ENCODE results near the gene LRP2. TPM values are rescaled to one million over a fixed set of nuclear protein-coding genes. Genes with fewer than 3 reads are reported as not detected.
A peak's percentile ranks its signal among the peaks of the same experiment; 100 is the strongest.

LRP2 gene
- total RNA-seq, 2 donors from 2014 or later, result 0.05 TPM; not detected in 1

GRCh38 chr2:169095621-169096105 lies 266.7 kb downstream of the LRP2 start:
- Mint-ChIP-seq H3K9me3 (no peaks in the 10 kb centered on the region), H3K36me3 (no peaks in the 10 kb centered on the region), H3K27ac (peak overlapping the region in 1 of 2 donors; percentile 53), H3K4me1 (ENCODE audit: low read depth in 2 of 2) (peaks cover 9 to 16% of the 10 kb centered on the region in 2 donors), H3K4me3 (peak overlapping the region; percentile 43), H3K27me3 (no peaks in the 10 kb centered on the region)
- ATAC-seq, result peak; percentile 72 to 80
- no peak for DNase-seq (ENCODE audit: low spot score)

DNA sequence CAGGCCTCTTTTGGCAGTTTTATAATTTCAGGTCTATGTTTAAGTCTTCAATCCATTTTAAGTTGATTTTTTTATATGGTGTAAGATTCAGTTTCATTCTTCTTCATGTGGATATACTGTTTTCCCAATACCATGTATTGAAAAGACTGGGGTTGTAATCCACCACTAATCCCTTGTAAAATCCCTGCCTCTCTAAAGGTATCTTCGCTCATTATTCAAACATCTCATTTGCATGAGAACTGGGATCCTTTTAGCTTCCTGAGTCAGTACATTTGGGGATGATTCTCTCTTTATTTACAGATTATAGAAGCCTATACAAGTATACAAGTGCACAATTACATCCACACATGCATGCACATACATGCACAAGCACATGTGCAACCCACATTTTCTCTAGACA lies 267.7 kb downstream of the LRP2 start:
- Mint-ChIP-seq H3K27me3 (no peaks in the 10 kb centered on the region), H3K27ac (no peak overlapping the region)

DNA sequence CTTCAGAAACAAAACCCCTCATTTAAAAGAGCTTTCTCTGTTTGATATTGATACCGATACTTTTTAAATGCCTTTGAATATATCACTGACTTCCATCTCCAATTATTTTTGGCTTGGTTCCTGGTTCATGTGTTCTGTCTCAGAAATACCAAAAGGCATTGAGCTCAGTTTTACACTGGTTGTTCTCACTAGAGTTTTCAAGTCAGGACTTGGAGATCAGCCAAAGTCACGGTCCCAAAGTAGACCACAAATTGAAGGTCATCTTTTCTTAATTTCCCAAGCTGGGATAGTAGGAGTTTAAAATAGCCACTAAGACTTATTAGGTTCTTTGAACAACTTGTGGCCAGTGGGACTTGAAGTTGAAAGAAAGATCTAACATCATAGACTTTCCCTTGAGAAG lies 268.8 kb downstream of the LRP2 start:
- Mint-ChIP-seq H3K4me1 (ENCODE audit: low read depth in 2 of 2) (peaks cover 9 to 16% of the 10 kb centered on the region in 2 donors), H3K4me3 (no peak overlapping the region), H3K9me3 (no peaks in the 10 kb centered on the region), H3K27ac (no peak overlapping the region), H3K36me3 (no peaks in the 10 kb centered on the region), H3K27me3 (no peaks in the 10 kb centered on the region)
- ATAC-seq (no peak), DNase-seq (ENCODE audit: low spot score) (no peak)

More for the DNA sequence above, 267.7 kb downstream of the LRP2 start:
- H3K4me3 Mint-ChIP-seq, result no peak overlapping the region
- no peaks in the 10 kb centered on the region for H3K9me3 Mint-ChIP-seq
- ATAC-seq, result no peak
- no peaks in the 10 kb centered on the region for H3K36me3 Mint-ChIP-seq
- DNase-seq (ENCODE audit: low spot score), result no peak
- peaks cover 9 to 16% of the 10 kb centered on the region in 2 donors for H3K4me1 Mint-ChIP-seq (ENCODE audit: low read depth in 2 of 2)

DNA sequence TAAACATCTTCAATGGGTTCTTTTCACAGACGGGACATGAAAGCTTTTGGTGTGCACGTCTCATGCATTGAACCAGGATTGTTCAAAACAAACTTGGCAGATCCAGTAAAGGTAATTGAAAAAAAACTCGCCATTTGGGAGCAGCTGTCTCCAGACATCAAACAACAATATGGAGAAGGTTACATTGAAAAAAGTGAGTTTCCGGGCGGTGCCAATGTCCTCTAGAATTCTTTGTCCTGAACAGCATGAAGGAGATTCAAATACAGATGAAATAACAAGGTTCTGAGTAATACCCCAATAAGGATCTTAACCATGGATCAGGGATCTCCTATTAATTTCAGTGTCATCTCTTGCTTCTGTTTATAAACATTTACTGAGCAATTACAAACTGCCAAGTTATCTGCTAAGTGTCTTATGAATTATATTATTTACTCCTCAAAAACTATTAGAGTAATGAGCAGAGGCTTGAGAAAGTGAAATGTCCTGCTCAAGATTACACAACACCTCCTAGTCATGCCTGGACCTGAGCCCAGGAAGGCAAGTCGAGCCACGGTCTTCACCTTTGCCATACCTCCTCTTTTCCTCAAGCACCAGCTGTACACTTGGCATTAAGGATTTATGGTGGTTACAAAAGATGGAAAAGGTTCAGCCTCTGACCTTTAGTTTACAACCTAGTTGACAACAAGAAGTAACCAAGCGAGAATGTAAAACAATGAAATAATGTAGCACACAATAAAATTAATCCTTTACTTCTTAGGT lies 270.4 kb downstream of the LRP2 start:
- H3K27ac Mint-ChIP-seq, result no peak overlapping the region
- H3K27me3 Mint-ChIP-seq, result no peaks in the 10 kb centered on the region
- no peaks in the 10 kb centered on the region for H3K36me3 Mint-ChIP-seq
- DNase-seq (ENCODE audit: low spot score) (no peak), ATAC-seq (no peak)
- no peak overlapping the region for H3K4me3 Mint-ChIP-seq
- peaks cover 9 to 16% of the 10 kb centered on the region in 2 donors for H3K4me1 Mint-ChIP-seq (ENCODE audit: low read depth in 2 of 2)
- no peaks in the 10 kb centered on the region for H3K9me3 Mint-ChIP-seq

- no peak overlapping the region for H3K4me3 Mint-ChIP-seq
- peaks cover 9 to 12% of the 10 kb centered on the region in 2 donors for H3K4me1 Mint-ChIP-seq (ENCODE audit: low read depth in 2 of 2)
- H3K27ac Mint-ChIP-seq, result no peak overlapping the region
- no peaks in the 10 kb centered on the region for H3K9me3 Mint-ChIP-seq
- H3K36me3 Mint-ChIP-seq, result peaks cover 4% of the 10 kb centered on the region
- peaks cover 0 to 3% of the 10 kb centered on the region in 2 donors for H3K27me3 Mint-ChIP-seq
- DNase-seq (ENCODE audit: low spot score), result no peak
- ATAC-seq, result no peak
Observed at GRCh38 chr2:169091256-169091655, 271.1 kb downstream of the LRP2 start.

DNA sequence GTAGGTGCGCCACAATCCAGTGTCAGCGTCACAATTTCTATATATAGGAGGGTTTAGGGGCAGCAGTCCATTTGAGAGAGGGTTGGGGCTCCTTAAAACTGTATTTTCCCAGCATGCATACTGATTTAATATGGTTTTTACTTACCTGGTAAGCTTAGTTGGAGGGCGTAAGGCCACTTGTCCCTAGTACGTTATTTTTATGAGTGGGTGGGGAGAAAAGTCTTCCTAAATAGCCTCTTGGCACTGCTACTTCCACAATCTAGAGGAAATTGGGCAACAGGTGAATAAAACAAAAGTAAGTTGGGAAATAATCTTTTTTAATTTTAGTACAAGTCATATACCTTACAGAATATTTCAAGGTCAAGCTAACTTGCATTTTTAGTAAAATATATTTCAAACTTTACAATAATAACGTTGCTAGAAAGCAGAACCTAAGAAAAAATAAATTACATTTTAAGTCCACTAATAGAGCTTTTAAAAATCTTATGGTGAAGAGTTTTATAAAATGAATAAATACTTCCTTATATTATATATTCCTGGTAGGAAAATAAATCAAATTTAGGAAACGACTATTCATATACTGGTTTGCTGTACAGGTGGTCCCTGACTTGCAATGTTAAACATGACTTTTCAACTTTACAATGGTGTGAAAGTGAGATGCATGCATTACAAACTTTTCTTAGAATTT lies 272.1 kb downstream of the LRP2 start:
- Mint-ChIP-seq H3K4me1 (ENCODE audit: low read depth in 2 of 2) (peaks cover 1 to 3% of the 10 kb centered on the region in 2 donors), H3K36me3 (peaks cover 10% of the 10 kb centered on the region), H3K27me3 (peaks cover 0 to 3% of the 10 kb centered on the region in 2 donors), H3K4me3 (no peak overlapping the region), H3K27ac (no peak overlapping the region), H3K9me3 (no peaks in the 10 kb centered on the region)
- no peak for ATAC-seq
- no peak for DNase-seq (ENCODE audit: low spot score)

GRCh38 chr2:169089182-169089581 lies 273.2 kb downstream of the LRP2 start:
- Mint-ChIP-seq H3K4me3 (no peak overlapping the region), H3K27me3 (peaks cover 0 to 3% of the 10 kb centered on the region in 2 donors), H3K27ac (no peak overlapping the region), H3K9me3 (no peaks in the 10 kb centered on the region), H3K36me3 (peaks cover 10% of the 10 kb centered on the region), H3K4me1 (ENCODE audit: low read depth in 2 of 2) (no peaks in the 10 kb centered on the region)
- ATAC-seq (no peak), DNase-seq (ENCODE audit: low spot score) (no peak)

- ATAC-seq, result no peak
- Mint-ChIP-seq H3K27ac (no peak overlapping the region), H3K4me1 (ENCODE audit: low read depth in 2 of 2) (no peaks in the 10 kb centered on the region), H3K27me3 (peaks cover 0 to 3% of the 10 kb centered on the region in 2 donors), H3K36me3 (peaks cover 10% of the 10 kb centered on the region), H3K9me3 (no peaks in the 10 kb centered on the region), H3K4me3 (no peak overlapping the region)
- DNase-seq (ENCODE audit: low spot score), result no peak
Observed at GRCh38 chr2:169087757-169088379, 274.5 kb downstream of the LRP2 start.

DNA sequence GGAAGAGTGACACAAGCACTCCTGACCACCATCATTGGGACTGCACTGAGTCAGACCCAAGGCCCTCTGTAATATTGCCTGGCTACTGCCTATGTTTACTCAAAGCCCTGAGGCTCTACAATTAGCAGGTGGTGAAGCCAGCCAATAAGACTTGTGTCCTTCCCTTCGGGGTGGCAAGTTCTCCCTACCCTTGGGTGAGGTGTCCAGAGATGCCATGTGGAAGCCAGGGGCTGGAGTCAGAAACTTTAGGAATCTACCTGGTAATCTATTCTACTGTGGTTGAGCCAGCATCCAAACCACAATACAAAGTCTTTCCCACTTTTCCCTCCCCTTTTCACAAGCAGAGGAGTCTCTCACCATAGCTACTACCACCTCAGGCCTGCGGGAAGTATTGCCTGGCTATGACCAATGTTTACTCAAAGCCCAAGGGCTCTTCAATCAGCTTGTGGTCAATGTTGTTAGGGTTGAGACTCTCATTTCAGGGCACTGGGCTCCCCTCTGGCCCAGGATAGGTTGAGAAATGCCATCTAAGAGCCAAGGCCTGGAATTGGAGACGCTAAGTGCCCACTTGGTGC lies 275.4 kb downstream of the LRP2 start:
- Mint-ChIP-seq H3K4me1 (ENCODE audit: low read depth in 2 of 2) (no peaks in the 10 kb centered on the region), H3K4me3 (no peak overlapping the region), H3K27me3 (peaks cover 0 to 3% of the 10 kb centered on the region in 2 donors), H3K27ac (no peak overlapping the region), H3K36me3 (peaks cover 10% of the 10 kb centered on the region), H3K9me3 (no peaks in the 10 kb centered on the region)
- DNase-seq (ENCODE audit: low spot score), result no peak
- no peak for ATAC-seq

DNA sequence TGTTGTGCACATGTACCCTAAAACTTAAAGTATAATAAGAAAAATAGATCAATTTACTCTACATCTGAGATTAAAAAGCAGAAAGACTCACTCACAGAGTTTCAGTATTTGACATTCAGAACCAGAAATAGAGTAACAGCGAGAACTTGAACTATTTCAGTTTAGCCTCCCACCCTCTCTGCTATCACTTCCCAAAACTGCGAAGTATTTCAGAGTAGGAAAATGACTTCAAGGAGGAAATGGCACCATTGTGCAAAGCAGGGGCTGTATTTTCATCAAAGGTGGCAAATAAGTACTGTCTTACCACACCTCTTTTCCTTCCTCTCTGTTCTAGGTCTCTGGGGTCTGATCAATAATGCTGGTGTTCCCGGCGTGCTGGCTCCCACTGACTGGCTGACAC lies 279.3 kb downstream of the LRP2 start:
- no peak overlapping the region for H3K27ac Mint-ChIP-seq
- DNase-seq (ENCODE audit: low spot score) (no peak), ATAC-seq (no peak)
- H3K27me3 Mint-ChIP-seq, result peaks cover 0 to 3% of the 10 kb centered on the region in 2 donors
- no peak overlapping the region for H3K4me3 Mint-ChIP-seq
- no peaks in the 10 kb centered on the region for H3K9me3 Mint-ChIP-seq
- H3K36me3 Mint-ChIP-seq, result peaks cover 10% of the 10 kb centered on the region
- H3K4me1 Mint-ChIP-seq (ENCODE audit: low read depth in 2 of 2), result no peaks in the 10 kb centered on the region

DNA sequence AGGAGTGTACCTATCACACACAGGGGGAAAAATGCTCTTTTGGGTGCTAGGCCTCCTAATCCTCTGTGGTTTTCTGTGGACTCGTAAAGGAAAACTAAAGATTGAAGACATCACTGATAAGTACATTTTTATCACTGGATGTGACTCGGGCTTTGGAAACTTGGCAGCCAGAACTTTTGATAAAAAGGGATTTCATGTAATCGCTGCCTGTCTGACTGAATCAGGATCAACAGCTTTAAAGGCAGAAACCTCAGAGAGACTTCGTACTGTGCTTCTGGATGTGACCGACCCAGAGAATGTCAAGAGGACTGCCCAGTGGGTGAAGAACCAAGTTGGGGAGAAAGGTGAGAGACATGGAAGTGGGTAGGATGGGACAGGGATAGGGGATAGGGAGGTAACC lies 280.8 kb downstream of the LRP2 start:
- Mint-ChIP-seq H3K36me3 (peaks cover 9% of the 10 kb centered on the region), H3K4me3 (no peak overlapping the region), H3K27me3 (peaks cover 0 to 3% of the 10 kb centered on the region in 2 donors), H3K4me1 (ENCODE audit: low read depth in 2 of 2) (no peaks in the 10 kb centered on the region), H3K27ac (no peak overlapping the region), H3K9me3 (no peaks in the 10 kb centered on the region)
- no peak for DNase-seq (ENCODE audit: low spot score)
- ATAC-seq, result no peak

GRCh38 chr2:169080250-169081069 lies 281.9 kb downstream of the LRP2 start:
- ATAC-seq, result peak in 1 of 2 donors; percentile 61
- H3K4me1 Mint-ChIP-seq (ENCODE audit: low read depth in 2 of 2), result no peaks in the 10 kb centered on the region

DNA sequence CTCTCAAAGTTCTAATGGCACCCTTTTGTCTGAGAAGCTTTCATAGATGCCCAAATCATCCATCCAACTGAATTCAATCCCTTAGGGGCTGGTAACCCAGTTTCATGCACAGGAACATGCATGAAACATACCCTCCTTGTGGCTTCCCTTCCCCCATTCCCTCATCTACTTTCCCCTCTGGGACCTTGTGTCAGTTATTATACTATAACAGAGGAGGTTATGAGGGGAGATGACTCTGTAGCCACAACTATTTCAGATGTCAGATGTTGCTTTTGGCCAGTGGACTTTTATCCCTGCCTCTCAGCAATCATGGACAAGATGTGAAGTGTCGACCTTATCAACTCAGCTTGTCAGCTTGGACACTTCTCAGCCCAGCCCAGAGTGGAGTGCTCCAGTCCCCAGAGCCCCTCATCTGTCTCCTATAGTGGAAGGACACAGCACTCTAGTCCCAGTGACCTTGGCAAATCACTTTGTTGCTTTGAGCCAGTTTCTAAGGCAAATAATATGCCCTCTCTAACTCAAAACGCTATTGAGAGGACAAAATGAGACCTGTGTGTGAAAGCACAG lies 284.6 kb downstream of the LRP2 start:
- no peaks in the 10 kb centered on the region for H3K36me3 Mint-ChIP-seq
- ATAC-seq (no peak), DNase-seq (ENCODE audit: low spot score) (no peak)
- no peaks in the 10 kb centered on the region for H3K27me3 Mint-ChIP-seq
- peaks cover 6 to 7% of the 10 kb centered on the region in 2 donors for H3K4me1 Mint-ChIP-seq (ENCODE audit: low read depth in 2 of 2)
- H3K4me3 Mint-ChIP-seq, result no peak overlapping the region
- H3K27ac Mint-ChIP-seq, result no peak overlapping the region
- H3K9me3 Mint-ChIP-seq, result no peaks in the 10 kb centered on the region

More at GRCh38 chr2:169080250-169081069, 281.9 kb downstream of the LRP2 start:
- Mint-ChIP-seq H3K9me3 (no peaks in the 10 kb centered on the region), H3K27ac (no peak overlapping the region), H3K36me3 (no peaks in the 10 kb centered on the region), H3K27me3 (no peaks in the 10 kb centered on the region), H3K4me3 (no peak overlapping the region)
- no peak for DNase-seq (ENCODE audit: low spot score)

Data from natural killer cell treated with Interleukin-12 subunit alpha and Interleukin-12 subunit beta and Interleukin-15 and Interleukin-18, amount 100 ng/mL, for 72 hours (primary cell).